Effector memory CD4-positive, alpha-beta T cell (primary cell): ENCODE data around the gene BIRC2.

Source experiments
- DNase-seq, 3 donors: peaks; one replicate each; pipeline ENCODE4 v3.0.0-alpha.2; 2020
- H3K27ac ChIP-seq: 2 replicates; pipeline ENCODE4 v1.7.0; 2013; ENCODE audit warnings: mild to moderate bottlenecking, low read length, moderate library complexity; ENCODE audit not compliant: insufficient read depth, poor library complexity, severe bottlenecking
- H3K27me3 ChIP-seq: replicated peaks from 2 replicates; pipeline ENCODE4 v1.7.0; 2013; ENCODE audit warnings: mild to moderate bottlenecking, low read length; ENCODE audit not compliant: insufficient read depth, control insufficient read depth, poor library complexity, severe bottlenecking
- H3K36me3 ChIP-seq: 2 replicates; pipeline ENCODE4 v1.7.0; 2013; ENCODE audit warnings: mild to moderate bottlenecking, low read length, moderate library complexity; ENCODE audit not compliant: control insufficient read depth, insufficient read depth
- H3K4me1 ChIP-seq: 2 replicates; pipeline ENCODE4 v1.7.0; 2013; ENCODE audit warnings: low read length, mild to moderate bottlenecking; ENCODE audit not compliant: control insufficient read depth, insufficient read depth, poor library complexity, severe bottlenecking
- H3K4me3 ChIP-seq: 2 replicates; pipeline ENCODE4 v1.7.0; 2013; ENCODE audit warnings: low read length, low read depth, mild to moderate bottlenecking; ENCODE audit not compliant: insufficient read depth, poor library complexity, severe bottlenecking
- H3K9me3 ChIP-seq: 2 replicates; pipeline ENCODE4 v1.7.0; 2013; ENCODE audit warnings: mild to moderate bottlenecking, low read length, moderate library complexity; ENCODE audit not compliant: control insufficient read depth

The BIRC2 gene

GRCh38 chr11:102426570-102426969, 79.6 kb downstream of the BIRC2 start:
- Histone ChIP-seq H3K27me3 (no peaks in the 10 kb centered on the region), H3K4me3 (no peak overlapping the region), H3K27ac (no peak overlapping the region), H3K4me1 (peaks cover 35% of the 10 kb centered on the region), H3K36me3 (peaks cover 8% of the 10 kb centered on the region), H3K9me3 (no peaks in the 10 kb centered on the region)
- no peak for DNase-seq

GRCh38 chr11:102427068-102427467, 80.1 kb downstream of the BIRC2 start:
- Histone ChIP-seq H3K4me3 (no peak overlapping the region), H3K36me3 (peaks cover 9% of the 10 kb centered on the region), H3K27ac (no peak overlapping the region), H3K27me3 (no peaks in the 10 kb centered on the region), H3K4me1 (peaks cover 32% of the 10 kb centered on the region), H3K9me3 (no peaks in the 10 kb centered on the region)
- DNase-seq: no peak
